SK-N-SH (cell line): Measurements from ENCODE around the gene STPG1. TPM values are rescaled to one million over a fixed set of nuclear protein-coding genes. Genes with fewer than 3 reads are reported as not detected.

Experiments used
- CTCF ChIA-PET: fragments of 300-600, 350-600 bp; formaldehyde crosslinking; extraction: SDS; loops from one replicate; lab custom pipeline; 2021; lab: Yijun Ruan, JAX
- POLR2A ChIA-PET: fragments of 350-600 bp; sonication (Branson Sonifier 250); formaldehyde crosslinking; extraction: SDS; loops from one replicate; lab custom pipeline; 2020; ENCODE audit warnings: antibody characterized with exemption, inconsistent platforms; lab: Yijun Ruan, JAX
- DNase-seq: peaks from one replicate; pipeline ENCODE4 v3.0.0; 2012
- H2AFZ ChIP-seq: fragments of 200-600 bp; sonication (generic); 2 replicates; pipeline ENCODE4 v1.8.1; 2016; ENCODE audit warnings: antibody characterized with exemption, mild to moderate bottlenecking, low read depth
- H3F3A ChIP-seq: fragments of 200-600 bp; sonication (generic); replicated peaks from 2 replicates; pipeline ENCODE3; 2016; ENCODE audit warnings: antibody characterized with exemption, mild to moderate bottlenecking; ENCODE audit not compliant: insufficient read depth
- H3K27ac ChIP-seq, 2 experiments: fragments of 200-500 bp in 1 of 2; fragments of 200-600 bp in 1 of 2; sonication (Bioruptor generic) in 1 of 2; sonication (generic), shearing (Covaris generic) in 1 of 2; 2 replicates each; pipeline versions ENCODE4 v1.5.1 to v1.6.1; 2014 to 2016; ENCODE audit warnings: low read depth in 2 of 2, inconsistent platforms in 1 of 2, low read length in 1 of 2, mild to moderate bottlenecking in 1 of 2, mixed read lengths in 1 of 2
- H3K27me3 ChIP-seq: fragments of 200-600 bp; sonication (generic), shearing (Covaris generic); 2 replicates; pipeline ENCODE4 v1.6.1; 2016; ENCODE audit warnings: mixed run types; ENCODE audit not compliant: insufficient read depth
- H3K36me3 ChIP-seq, 2 experiments: fragments of 200-500 bp in 1 of 2; fragments of 200-600 bp in 1 of 2; sonication (Bioruptor generic) in 1 of 2; sonication (generic) in 1 of 2; replicated peaks in 1 of 2; 2 replicates each; pipeline versions ENCODE3 to v1.5.1; 2014 to 2016; ENCODE audit warnings: low read length in 1 of 2, mild to moderate bottlenecking in 1 of 2; ENCODE audit not compliant: insufficient read depth in 2 of 2, control insufficient read depth in 1 of 2
- H3K4me1 ChIP-seq, 2 experiments: fragments of 200-500 bp in 1 of 2; fragments of 200-600 bp in 1 of 2; sonication (Bioruptor generic) in 1 of 2; sonication (generic), shearing (Covaris generic) in 1 of 2; 2 replicates each; pipeline versions ENCODE4 v1.5.1 to v1.6.1; 2014 to 2016; ENCODE audit warnings: low read depth in 1 of 2, low read length in 1 of 2, mixed run types in 1 of 2; ENCODE audit not compliant: insufficient read depth in 2 of 2, control insufficient read depth in 1 of 2
- H3K4me2 ChIP-seq: fragments of 200-600 bp; sonication (generic), shearing (Covaris generic); 2 replicates; pipeline ENCODE4 v1.6.1; 2017; ENCODE audit warnings: mixed run types
- H3K4me3 ChIP-seq, 2 experiments: fragments of 200-500 bp in 1 of 2; fragments of 200-600 bp in 1 of 2; sonication (Bioruptor generic) in 1 of 2; sonication (generic), shearing (Covaris generic) in 1 of 2; 2 replicates each; pipeline versions ENCODE4 v1.5.1 to v1.8.1; 2014 to 2016; ENCODE audit warnings: low read depth in 2 of 2, inconsistent platforms in 1 of 2, low read length in 1 of 2, mild to moderate bottlenecking in 1 of 2, mixed read lengths in 1 of 2, moderate library complexity in 1 of 2
- H3K79me2 ChIP-seq: fragments of 200-600 bp; sonication (generic); 2 replicates; pipeline ENCODE4 v1.8.1; 2017; ENCODE audit warnings: mild to moderate bottlenecking; ENCODE audit not compliant: insufficient read depth
- H3K9ac ChIP-seq: fragments of 200-600 bp; sonication (generic); 2 replicates; pipeline ENCODE4 v1.6.1; 2017; ENCODE audit warnings: mixed run types
- H3K9me2 ChIP-seq: fragments of 200-600 bp; sonication (generic); 2 replicates; pipeline ENCODE4 v1.6.1; 2017; ENCODE audit warnings: mixed run types
- H3K9me3 ChIP-seq: fragments of 200-600 bp; sonication (generic); 2 replicates; pipeline ENCODE4 v1.6.1; 2017; ENCODE audit warnings: mixed run types, mild to moderate bottlenecking, moderate library complexity
- H4K20me1 ChIP-seq: fragments of 200-600 bp; sonication (generic); 2 replicates; pipeline ENCODE4 v1.6.1; 2017; ENCODE audit warnings: mild to moderate bottlenecking, mixed run types; ENCODE audit not compliant: insufficient read depth
- ELF1 ChIP-seq: IDR thresholded peaks from 2 replicates; pipeline ENCODE4 v1.4.0; 2012
- EP300 ChIP-seq, 2 experiments: IDR thresholded peaks; 2 replicates each; pipeline versions ENCODE4 v1.4.0 to v1.6.1; 2012; ENCODE audit warnings: borderline replicate concordance in 1 of 2, low read depth in 1 of 2, low read length in 1 of 2
- EZH2phosphoT487 ChIP-seq: fragments of 200-600 bp; sonication (generic); IDR thresholded peaks from 2 replicates; pipeline ENCODE4 v1.6.1; 2017; ENCODE audit warnings: low read depth, mixed run types, mild to moderate bottlenecking, antibody characterized with exemption, moderate library complexity, borderline replicate concordance
- FOXJ3 ChIP-seq: sonication (generic); formaldehyde crosslinking; IDR thresholded peaks from 2 replicates; pipeline ENCODE4 v1.5.1; 2020; ENCODE audit warnings: mild to moderate bottlenecking, missing genetic modification reagents
- GABPA ChIP-seq: IDR thresholded peaks from 2 replicates; pipeline ENCODE4 v1.4.0; 2012; ENCODE audit warnings: low read depth, mild to moderate bottlenecking
- IRF3 ChIP-seq: fragments of 150-350 bp; IDR thresholded peaks from 2 replicates; pipeline ENCODE4 v1.6.1; 2016; ENCODE audit warnings: mild to moderate bottlenecking, low read depth, low read length
- JUND ChIP-seq: IDR thresholded peaks from 2 replicates; pipeline ENCODE4 v1.4.0; 2012
- PBX3 ChIP-seq: IDR thresholded peaks from 2 replicates; pipeline ENCODE4; 2012
- POLR2AphosphoS5 ChIP-seq: IDR thresholded peaks from 2 replicates; pipeline ENCODE4 v1.6.1; 2012; ENCODE audit warnings: low read depth, low read length
- RCOR1 ChIP-seq: fragments of 150-350 bp; IDR thresholded peaks from 2 replicates; pipeline ENCODE4 v1.6.1; 2017; ENCODE audit warnings: antibody characterized with exemption, low read length
- RXRA ChIP-seq: IDR thresholded peaks from 2 replicates; pipeline ENCODE4 v1.4.0; 2012; ENCODE audit warnings: low read depth, mild to moderate bottlenecking, borderline replicate concordance
- SIN3A ChIP-seq: IDR thresholded peaks from 2 replicates; pipeline ENCODE4 v1.6.1; 2012; ENCODE audit warnings: low read depth, mild to moderate bottlenecking, low read length, moderate library complexity, borderline replicate concordance
- SMC3 ChIP-seq: IDR thresholded peaks from 2 replicates; pipeline ENCODE4 v1.6.1; 2012; ENCODE audit warnings: low read depth, low read length, improper control_type of control experiment
- TCF12 ChIP-seq: IDR thresholded peaks from 2 replicates; pipeline ENCODE4 v1.4.0; 2012
- TEAD4 ChIP-seq: IDR thresholded peaks from 2 replicates; pipeline ENCODE4 v1.4.0; 2012; ENCODE audit warnings: mild to moderate bottlenecking, borderline replicate concordance; ENCODE audit not compliant: insufficient read depth
- USF1 ChIP-seq: IDR thresholded peaks from 2 replicates; pipeline ENCODE4 v1.4.0; 2012; ENCODE audit warnings: low read depth, borderline replicate concordance
- USF2 ChIP-seq: fragments of 150-350 bp; IDR thresholded peaks from 2 replicates; pipeline ENCODE4 v1.6.1; 2017; ENCODE audit warnings: antibody characterized with exemption, low read length, low read depth, borderline replicate concordance
- YY1 ChIP-seq: IDR thresholded peaks from 2 replicates; pipeline ENCODE4 v1.4.0; 2012; ENCODE audit warnings: low read depth, mild to moderate bottlenecking
- ZBTB33 ChIP-seq: IDR thresholded peaks from 2 replicates; pipeline ENCODE4 v1.4.0; 2012; ENCODE audit warnings: low read depth, borderline replicate concordance
- WGBS: methylation state at CpG from one replicate; pipeline ENCODE4 v1.1.6; 2017; ENCODE audit warnings: low lambda C conversion rate; 5-methylcytosine and 5-hydroxymethylcytosine counted together
- polyA plus RNA-seq, 3 experiments: library from polyadenylated mRNA; depleted of rRNA; stranded (reverse); fragments of >200 nt; gene quantifications; 2 replicates each; pipeline ENCODE4 v1.2.3, GENCODE V29; 2012

The STPG1 gene
- polyA plus RNA-seq, 1 of the 3 experiments (the other 2 are of a cell fraction): 8.7 TPM

- no peak for TF ChIP-seq SMC3
- TF ChIP-seq PBX3: no peak
- TF ChIP-seq POLR2AphosphoS5: no peak
- TF ChIP-seq YY1: no peak
- TF ChIP-seq JUND: no peak
- TF ChIP-seq ELF1: no peak
- no peak for TF ChIP-seq RCOR1
- TF ChIP-seq ZBTB33: no peak
- no peak for TF ChIP-seq EP300 (IDR thresholded peaks at IDR 0.05; ENCODE audit: borderline replicate concordance in 1 of 2, low read depth in 1 of 2, low read length in 1 of 2)
- TF ChIP-seq USF1: no peak
- TF ChIP-seq USF2: no peak
- TF ChIP-seq GABPA: no peak
- no peak for TF ChIP-seq TEAD4
- no peak for TF ChIP-seq RXRA
- TF ChIP-seq TCF12: no peak
- TF ChIP-seq SIN3A: no peak
- TF ChIP-seq EZH2phosphoT487: no peak
- TF ChIP-seq FOXJ3: no peak
- no peak for TF ChIP-seq IRF3
- Histone ChIP-seq H3K4me2 (no peak overlapping the region), H3K79me2 (no peaks in the 10 kb centered on the region), H3F3A (no peaks in the 10 kb centered on the region), H3K27me3 (0 out of 2 replicates have a peak, but pooled peaks cover 17% of the 10 kb centered on the region), H3K4me3 (no peak overlapping the region), H3K9me2 (no peaks in the 10 kb centered on the region), H2AFZ (no peak overlapping the region), H4K20me1 (no peaks in the 10 kb centered on the region), H3K4me1 (peaks cover 0 to 9% of the 10 kb centered on the region in 2 experiments; a peak in 1 of 4 replicates), H3K27ac (no peak overlapping the region), H3K9ac (no peak overlapping the region), H3K36me3 (no peaks in the 10 kb centered on the region), H3K9me3 (no peaks in the 10 kb centered on the region)
- DNase-seq: peak; percentile 62
- POLR2A ChIA-PET: no interaction called here
- CTCF ChIA-PET: interaction anchor here (1.0 to 3.6 kb wide), 3 partner anchors 10 to 120 kb away, joined by 4 to 11 read pairs (median 4); no protein-coding TSS in a partner anchor
- 73% methylated on average over 7 of the region's 8 CpGs for WGBS
Measured at GRCh38 chr1:24321126-24321525, 92.5 kb downstream of the STPG1 start.
